Measurements from ENCODE around the gene C10orf67.

DNA sequence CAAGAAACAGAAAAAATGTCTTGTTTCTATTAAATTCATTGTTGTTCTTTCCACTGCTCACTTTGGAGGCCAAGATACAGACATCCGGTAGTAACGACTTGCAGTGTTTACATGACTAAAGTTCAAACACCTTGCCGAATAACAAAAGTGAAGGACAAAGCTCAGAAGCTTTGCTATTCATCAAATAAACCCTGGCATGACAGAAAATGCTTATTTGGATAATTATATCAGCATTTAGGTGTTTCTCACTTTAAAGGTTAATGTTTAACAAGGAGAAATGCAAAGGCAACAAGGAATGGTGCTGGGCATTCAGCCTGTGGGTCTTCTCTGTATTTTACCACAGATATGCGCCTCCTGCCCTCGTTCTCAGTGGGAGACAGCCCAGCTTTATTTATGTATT is 157.9 kb downstream of the C10orf67 start:
- TF ChIP-seq, protein P1, sequence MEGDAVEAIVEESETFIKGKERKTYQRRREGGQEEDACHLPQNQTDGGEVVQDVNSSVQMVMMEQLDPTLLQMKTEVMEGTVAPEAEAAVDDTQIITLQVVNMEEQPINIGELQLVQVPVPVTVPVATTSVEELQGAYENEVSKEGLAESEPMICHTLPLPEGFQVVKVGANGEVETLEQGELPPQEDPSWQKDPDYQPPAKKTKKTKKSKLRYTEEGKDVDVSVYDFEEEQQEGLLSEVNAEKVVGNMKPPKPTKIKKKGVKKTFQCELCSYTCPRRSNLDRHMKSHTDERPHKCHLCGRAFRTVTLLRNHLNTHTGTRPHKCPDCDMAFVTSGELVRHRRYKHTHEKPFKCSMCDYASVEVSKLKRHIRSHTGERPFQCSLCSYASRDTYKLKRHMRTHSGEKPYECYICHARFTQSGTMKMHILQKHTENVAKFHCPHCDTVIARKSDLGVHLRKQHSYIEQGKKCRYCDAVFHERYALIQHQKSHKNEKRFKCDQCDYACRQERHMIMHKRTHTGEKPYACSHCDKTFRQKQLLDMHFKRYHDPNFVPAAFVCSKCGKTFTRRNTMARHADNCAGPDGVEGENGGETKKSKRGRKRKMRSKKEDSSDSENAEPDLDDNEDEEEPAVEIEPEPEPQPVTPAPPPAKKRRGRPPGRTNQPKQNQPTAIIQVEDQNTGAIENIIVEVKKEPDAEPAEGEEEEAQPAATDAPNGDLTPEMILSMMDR (conservative IDR thresholded peaks at IDR 0.05; ENCODE audit: low read depth in 2 of 2): no peak
- TF ChIP-seq EZH2phosphoT487 (IDR thresholded peaks at IDR 0.05; ENCODE audit: unreplicated experiment) (no peak), STAT1 (IDR thresholded peaks at IDR 0.05; ENCODE audit: unreplicated experiment) (no peak)
